Right lung (tissue), 5 donors: ENCODE measurements around the gene RRAGD. TPM values are rescaled to one million over a fixed set of nuclear protein-coding genes. Genes with fewer than 3 reads are reported as not detected.
A peak's percentile ranks its signal among the peaks of the same experiment; 100 is the strongest.
"Not testable (repeated sequence)": the region's sequence is repeated elsewhere in the genome, so short reads cannot be mapped to it uniquely, and the experiment has no call there.

ENCODE experiments used
- DNase-seq, 2 donors: peaks; one replicate each; pipeline ENCODE4 v3.0.0-alpha.2; 2013
- polyA plus RNA-seq, 5 donors: library from polyadenylated mRNA; unstranded; fragments of 120-200 nt; gene quantifications; one replicate each; pipeline versions ENCODE4 v1.2.1 to v1.2.3, GENCODE V29; 2013; ENCODE audit warnings: inconsistent platforms in 1 of 5, low replicate concordance in 1 of 5; ENCODE audit not compliant: insufficient read length in 5 of 5, insufficient read depth in 1 of 5

The RRAGD gene
- polyA plus RNA-seq, 5 donors, result 2.4 to 5.1 (median 3.0) TPM

DNA sequence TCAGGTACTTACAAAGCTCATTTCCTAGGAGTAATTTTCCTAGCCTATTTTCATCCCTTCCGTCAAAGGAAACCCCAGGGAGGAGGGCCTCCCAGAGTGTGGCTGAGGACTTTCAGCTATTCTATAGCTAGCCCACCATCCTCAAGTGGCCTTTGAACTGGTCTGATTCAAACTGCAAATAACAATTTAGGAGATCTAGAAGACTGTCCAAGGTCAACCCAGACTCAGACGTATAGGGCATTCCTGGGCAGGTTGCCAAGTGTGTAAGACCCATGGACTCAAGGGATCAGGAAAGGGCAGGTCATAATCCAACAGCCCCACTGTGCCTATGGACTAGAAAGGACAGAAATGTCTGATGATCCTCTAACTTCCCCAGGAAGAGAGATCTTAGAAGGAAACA, 2.1 kb upstream of the RRAGD start:
- DNase-seq, result no peak

DNA sequence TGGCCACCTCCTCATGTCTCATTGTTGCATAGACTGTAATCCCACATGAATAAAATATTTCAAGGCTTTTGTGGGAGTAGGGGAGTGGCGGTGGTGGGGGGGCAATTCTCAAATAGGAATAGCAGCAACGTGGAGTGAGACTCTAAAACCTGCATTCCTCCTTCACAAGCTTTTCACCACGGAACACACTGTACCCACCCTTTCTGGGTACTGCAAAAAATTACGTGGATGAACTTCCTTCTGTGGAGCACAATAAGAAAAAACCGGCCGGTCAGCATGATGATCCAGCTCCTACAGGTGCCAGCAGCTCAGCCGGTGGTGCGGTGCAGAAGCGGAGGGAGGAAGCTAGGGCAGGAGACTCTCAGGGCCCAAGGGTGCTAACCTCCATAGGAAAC, 930 bp upstream of the RRAGD start:
- no peak for DNase-seq

DNA sequence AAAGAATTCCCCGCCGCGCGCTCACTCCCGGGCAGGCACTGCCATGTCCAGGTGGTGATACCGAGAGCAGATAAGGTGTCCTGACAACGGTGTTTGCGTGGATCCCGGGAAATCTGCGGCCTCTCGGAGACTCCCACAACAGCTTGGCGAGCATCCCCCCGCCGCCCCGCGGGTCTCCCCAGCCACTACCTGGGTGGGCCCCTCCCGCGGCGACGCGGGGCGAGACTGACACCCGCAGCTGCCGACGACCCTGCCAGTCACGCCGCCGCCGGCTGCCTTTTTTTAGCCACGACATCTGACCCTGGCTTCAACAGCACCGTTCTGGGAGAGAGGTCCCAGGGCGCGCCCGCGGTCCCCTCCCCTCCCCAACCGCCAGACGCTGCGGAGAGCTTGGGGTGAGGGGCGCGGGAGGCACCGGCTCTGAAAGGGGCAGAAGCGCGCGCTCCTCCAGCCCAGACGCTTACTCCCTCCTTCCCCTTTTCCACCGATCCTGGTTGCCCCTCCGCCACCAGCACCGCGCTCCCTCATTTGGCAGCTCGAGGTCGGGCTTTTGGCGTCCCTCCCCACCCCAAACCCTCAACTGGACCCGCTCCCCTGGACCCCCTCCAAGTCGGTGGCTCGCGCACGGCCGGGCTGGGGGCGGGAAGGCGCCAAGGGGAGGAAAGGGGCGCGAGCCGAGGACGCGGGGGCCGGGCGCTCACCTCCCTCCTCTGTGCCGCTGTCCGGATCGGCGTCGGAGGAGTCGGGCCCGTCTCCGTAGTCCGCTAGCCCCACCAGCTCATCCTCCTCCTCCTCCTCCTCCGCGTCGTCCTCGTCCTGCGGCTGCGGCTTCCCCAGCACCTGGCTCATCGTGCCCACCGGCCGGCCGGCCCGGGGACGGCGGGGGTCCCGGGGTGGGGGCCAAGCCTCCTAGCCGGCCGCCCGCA, 665 bp downstream of the RRAGD start:
- peak in 1 of 2 donors; percentile 31 for DNase-seq

DNA sequence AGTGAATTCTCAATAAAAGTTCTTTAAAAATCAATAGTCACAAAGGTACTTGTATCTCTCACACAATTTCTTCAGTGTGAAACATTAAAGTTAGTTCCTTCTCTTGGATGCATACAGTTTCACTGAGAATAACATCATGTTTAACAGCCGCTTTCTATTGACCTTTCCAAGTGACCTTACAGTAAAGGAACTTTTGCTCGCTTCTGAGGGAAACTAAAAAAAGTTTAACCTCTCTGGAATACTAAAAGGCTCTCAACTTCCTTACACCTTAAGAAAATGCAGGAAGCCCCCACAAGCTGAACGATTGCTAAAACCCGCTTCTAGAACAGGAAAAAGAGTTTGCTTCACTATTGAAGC, 1.3 kb downstream of the RRAGD start:
- no peak for DNase-seq

DNA sequence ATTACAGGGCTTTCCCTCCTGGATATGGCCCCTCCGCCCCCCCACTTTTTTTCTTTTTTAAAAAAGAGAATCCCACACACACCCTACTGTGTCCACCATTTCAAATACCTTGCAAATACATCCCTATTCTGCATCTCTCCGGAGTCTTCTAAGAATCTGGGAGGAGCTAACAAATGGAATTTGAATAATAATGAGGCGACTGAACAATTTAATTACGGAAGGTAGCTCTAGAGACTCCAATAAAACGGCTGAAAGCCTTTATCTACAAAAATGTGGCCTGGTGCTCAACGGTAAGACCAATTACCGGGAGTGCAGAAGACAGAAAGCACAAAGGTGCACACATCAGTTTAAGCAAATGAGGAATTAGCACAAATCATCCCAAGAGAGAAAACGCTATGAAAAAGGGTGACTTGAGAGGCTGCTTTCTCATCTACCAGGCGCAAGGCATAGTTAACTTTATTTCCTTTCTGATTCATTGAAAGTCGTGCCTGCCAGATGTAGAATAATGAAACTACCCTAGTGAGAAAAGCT, 1.8 kb downstream of the RRAGD start:
- no peak for DNase-seq

DNA sequence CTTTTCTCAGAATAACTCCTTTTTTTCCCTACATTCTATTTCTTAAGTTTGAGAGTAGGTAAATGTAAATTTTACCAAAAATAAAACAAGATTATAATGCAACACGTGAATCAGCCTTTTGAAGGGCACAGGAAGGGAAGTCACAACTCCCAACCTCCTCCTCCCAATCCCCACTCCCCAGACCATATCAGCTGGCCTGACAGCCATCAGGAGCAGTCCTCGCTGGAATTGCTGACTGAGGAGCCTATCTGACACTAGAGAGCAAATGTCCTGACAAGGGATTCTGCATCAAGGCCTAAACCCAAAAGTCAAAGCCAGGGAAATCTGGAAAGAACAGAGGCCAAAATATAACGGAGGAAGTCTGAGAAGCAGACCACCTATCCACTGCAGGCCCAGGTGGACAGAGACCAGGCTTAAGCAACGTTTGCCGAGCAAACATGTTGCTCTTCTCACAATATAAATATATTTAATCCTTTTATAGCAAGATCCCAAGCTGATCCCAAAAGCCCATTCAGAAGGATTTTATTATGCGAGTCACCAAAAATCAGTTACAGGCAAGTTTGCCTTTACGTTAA, 2.5 kb downstream of the RRAGD start:
- DNase-seq, result no peak

DNA sequence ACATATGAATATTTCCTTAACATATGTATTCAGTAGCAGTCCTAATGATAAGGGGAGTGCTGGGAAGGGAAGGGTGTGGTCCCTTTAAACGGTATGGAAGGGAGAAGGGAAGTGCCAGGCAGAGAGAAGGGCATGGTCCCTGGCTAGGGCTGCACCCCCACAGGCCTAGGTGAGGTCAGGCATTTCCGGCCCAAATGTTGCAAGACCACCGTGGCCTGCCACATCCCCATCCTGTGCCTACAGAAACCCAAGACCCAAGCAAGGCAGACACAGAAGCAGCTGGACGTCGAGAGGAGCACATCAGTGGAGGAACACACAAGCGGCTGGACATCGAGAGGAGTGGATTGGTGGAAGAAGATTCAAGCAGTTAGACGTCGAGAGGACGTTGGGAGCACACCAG, 5.9 kb downstream of the RRAGD start:
- no peak for DNase-seq

DNA sequence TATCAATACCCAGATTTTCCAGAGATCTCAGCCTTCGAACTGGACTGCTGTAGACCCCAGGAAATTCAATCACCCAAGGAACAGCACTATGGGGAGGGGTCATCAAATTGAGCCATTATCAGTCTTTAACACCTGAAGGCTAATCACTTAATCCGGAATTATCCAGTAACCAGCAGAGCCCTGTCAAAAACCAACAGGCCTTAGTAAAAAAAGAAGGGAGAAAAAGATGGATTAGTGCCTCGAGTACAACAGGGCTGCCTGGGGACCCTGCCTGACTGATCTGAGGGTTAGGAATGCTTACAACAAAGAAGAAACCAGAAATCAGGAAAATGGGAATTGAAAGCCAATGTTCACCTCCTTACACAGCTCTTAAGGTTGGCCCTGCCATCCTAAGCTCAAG, 7.6 kb downstream of the RRAGD start:
- DNase-seq, result no peak

DNA sequence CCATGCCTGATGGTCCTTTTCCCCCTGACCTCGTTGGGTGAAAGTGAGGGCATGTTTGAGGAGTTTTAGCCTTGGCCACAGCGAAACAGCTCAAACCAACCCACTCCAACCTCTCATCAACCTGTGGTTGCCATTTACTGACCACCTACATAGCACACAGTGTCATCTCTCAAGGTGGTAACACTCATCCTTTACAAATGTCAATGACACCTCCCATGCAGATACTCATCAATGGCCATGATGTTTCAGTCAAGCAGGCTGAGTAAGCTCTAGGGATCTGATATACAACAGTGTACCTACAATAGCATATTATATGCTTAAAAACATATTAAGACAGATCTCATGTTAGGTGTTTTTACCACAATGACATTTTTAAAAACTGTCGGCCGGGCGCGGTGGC, 9.3 kb downstream of the RRAGD start:
- DNase-seq, result no peak

DNA sequence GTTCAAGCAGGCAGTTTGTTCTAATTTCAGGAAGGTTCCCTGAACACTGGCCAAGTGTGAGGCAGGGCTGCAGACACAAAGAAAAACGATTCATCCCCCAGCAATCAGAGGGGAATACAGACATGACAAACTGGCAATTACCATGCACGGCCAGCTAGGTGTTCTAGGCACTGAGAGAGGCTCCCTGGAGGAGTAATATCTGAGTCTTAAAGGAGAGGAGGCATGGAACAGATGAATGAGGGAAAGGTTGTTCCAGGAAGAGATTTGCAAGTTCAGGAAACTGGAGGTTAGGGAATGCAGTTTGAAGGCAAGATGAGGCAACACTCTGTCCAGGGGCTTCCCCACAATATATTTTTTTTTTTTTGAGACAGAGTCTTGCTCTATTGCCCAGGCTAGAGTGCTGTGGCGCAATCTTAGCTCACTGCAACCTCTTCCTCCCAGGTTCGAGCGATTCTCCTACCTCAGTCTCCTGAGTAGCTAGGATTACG, 11.1 kb downstream of the RRAGD start:
- no peak for DNase-seq

DNA sequence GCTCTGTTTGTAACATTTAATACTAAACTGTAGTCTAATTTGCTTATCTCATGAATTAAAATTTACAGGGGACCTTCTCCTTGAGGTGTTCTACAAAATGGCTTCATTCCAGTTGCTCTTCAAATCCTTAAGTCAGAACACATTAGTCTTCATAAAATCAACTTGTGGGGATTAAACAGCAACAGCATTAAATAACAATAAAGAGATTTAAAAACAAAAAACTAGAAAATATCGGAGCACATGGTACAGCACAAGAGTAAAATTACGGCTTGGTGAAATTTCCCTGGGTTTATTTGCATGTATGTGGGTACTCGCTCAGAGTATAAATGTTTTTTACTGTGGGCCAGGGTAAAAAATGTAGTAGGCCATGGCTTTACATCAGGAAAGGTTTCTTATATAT, 12.0 kb downstream of the RRAGD start:
- no peak for DNase-seq

DNA sequence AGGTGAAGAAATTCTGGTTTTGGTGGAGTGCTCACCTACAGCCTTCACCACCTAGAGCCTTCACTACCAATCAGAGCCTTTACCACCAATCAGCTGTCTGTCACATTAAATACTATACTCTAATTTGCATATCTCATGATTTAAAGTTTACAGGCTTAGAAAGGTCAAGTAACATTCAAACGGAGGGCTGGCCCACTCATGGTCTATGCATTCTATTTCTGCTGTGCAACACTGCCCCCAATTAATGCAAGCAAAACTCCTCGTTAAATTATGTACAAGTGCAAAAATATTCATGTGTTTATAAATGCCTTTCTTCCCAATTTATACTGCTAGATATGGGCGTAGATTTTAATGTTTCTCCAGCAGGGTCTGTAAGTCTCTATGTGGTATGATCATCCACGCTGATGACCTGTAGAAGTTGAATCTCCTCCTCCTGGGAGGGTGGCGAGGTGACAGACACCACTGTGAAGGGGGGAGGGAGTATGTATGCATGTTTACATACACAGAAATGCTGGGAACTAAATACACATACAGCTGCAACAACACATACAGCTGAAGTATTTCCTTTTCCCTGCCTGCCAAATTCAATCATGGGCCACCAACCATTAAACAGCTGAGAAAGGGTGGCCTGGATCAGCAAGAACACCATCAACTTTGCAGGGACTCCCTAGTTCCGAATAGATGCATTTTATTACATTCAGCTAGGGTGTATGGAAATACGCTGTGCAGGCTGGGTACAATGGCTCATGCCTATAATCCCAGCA, 13.1 kb downstream of the RRAGD start:
- DNase-seq, result no peak

DNA sequence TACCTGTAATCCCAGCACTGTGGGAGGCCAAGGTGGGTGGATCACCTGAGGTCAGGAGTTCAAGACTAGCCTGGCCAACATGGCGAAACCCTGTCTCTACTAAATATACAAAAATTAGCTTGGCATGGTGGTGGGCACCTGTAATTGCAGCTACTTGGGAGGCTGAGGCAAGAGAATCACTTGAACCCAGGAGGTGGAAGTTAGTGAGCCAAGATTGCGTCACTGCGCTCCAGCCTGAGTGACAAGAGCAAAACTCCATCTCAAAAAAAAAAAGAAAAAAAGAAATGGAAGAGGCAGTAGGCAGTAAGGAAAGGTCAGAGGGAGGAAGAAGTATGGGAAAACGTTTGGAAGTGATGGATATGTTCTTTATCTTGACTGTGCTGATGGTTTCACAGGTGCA, 14.2 kb downstream of the RRAGD start:
- not testable (repeated sequence) for DNase-seq

DNA sequence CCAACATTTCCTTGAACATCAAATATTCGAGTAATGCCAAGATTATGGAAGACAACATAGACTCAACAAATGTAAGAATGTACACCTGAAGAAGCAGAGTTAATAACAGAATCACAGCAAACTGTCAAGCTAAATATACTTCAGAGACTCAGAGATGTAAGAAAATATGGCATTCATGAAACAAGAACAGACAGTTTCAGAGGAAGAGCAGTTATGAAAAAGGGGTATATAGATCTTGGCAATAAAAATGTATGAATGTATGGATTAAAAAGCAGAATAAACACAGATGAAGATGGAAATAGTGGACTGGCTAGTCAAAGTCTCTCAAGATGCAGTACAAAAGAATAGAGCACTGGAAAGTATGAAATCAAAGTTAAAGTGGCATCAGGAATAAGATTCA, 18.4 kb downstream of the RRAGD start:
- no peak for DNase-seq

DNA sequence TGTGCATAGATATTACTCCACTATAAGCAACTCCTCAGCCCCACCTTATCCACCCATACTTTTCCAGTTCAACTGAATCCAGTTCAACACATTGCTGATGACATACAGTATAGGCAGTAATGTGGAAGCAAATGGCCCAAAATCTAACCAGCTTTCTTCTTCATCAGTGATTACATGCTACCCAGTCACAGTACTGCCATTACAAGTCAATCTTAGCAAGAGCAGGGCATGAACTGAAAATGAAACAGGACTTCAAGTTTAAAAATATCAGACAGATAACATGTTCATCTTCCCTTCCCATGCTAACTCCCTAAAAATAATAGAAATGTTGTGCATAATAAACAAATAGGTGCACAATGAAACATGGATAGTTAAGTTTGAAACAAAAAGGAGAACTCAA, 19.2 kb downstream of the RRAGD start:
- DNase-seq, result no peak

DNA sequence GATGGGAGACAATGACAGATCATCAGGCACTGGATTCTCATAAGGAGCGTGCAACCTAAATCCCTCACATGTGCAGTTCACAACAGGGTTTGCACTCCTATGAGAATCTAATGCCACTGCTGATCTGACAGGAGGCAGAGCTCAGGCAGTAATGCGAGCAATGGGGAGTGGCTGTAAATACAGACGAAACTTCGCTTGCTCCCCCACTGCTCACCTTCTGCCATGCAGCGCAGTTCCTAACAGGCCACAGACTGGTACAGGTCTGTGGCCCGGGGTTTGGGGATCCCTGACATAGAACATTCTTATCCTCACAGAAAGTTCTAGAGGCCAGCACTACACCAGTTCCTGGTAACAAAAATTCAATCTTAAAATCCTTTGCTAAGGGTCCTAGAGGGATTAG, 23.2 kb downstream of the RRAGD start:
- DNase-seq, result no peak

DNA sequence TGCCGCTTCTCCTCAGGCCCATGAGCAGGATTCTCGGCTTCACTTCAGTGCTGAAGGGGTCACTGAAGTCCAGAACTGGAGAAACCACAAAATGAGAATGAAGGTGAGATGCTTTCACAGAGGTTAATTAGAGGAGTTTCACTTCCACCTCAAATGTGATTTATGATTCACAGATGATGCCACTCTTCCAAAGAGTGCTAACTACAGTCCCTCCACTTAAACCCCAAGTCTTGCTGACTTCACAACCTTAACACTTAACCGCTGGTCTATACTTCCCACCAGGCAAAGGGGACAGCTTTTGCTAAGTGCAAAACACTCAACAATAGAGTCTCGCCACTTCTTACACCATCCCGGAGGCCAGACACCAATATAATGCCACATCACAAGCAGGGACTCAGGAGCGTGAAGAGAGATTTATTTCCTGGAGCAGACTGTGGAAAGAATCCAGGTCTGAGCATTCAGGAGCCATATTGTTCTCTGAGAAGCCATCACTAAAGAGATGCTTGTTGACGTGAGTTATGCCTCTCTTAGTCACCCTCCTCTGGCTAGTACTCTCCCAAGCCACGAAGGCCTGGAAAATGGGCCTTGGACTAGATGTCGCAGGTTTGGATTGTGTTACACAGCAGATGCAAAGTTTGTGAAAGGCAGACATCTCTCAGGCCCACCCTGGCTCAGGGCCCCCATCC, 24.4 kb downstream of the RRAGD start:
- DNase-seq, result no peak

DNA sequence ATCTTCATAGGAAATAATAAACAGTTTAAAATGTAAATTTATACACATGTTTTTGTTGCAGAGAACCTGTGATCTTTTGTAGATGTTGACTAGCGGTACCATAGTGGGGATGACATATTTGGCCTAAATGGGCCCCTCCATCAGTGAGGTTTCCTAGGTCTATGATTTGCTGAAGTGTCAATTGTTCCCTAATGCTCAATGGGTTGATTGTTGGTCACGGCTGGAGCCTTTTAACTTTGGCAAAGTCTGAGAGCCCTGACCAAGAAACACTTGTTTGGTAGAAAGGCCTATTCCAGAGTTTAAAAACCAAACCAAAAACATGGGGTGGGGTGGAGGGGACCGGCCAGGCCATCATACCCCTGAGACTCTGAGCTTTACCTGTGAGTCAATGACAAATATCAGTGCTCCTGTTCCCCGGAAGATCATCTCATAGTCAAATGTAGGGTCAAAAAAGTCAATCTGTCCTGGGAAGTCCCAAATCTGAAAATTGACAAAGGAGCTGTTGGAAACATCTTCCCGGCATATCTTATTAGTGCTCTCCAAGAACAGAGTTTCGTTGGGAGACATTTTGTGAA, 25.1 kb downstream of the RRAGD start:
- no peak for DNase-seq

DNA sequence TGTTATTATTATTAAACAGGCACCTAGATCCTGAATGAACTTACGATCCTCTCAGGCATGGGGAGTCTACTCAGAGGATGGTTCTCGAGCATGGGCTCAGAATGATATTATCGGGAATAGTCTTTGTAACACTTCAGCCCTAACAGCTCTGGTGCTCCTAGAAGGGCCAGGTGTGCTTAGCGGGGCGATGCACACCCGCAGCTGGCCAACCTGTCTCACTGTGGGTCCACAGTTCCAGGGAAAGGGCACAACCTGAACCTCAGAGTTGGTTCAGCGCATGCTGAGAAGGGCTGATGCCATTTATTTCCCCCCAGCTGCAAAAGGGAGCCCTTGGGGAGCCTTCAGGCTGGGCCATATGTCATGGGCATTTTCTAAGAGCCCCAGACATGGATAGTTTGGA, 26.2 kb downstream of the RRAGD start:
- no peak for DNase-seq

DNA sequence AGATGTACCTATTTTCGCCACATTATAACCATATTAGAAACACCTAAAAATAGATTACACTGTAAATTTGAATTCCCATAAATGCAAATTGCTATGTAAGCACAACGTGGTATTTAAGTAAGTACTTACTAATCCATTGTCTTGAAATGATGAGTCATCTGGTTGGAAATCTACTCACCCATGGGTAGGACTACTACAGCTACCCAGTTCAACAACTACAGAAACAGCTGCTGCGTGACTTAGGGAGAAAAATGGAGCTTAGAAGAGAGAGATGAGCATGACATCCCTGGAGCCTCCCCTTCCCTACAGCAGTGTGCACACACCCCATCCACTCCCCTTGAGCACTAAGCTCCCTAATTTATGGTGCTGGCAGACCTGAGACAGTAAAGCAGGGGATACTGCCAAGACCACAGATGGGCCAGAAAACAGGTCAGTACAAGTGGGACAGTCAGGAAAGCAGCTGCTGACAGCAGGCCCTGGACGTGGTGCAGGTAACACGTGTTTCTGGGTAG, 26.9 kb downstream of the RRAGD start:
- no peak for DNase-seq

DNA sequence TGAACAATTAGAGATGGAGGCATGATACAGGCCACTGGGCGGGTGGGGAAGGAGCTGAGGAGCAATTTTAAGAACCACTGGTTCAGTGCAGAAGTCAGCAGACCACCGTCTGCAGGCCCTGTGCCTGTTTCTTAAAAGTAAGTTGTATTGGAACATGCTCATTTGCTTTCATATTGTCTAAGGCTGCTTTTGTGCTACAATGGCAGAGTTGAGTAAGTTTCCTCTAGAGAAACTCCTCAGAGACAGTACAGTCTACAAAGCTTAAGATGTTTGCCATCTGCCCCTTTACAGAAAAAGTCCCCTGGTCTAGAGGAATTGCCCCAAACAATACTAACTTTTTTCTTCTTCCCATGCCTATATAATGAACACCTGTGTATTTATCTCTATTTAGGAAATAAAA, 31.0 kb downstream of the RRAGD start:
- DNase-seq, result no peak
